Kidney (tissue), 14 donors: ENCODE measurements around the gene PIM1. TPM values are rescaled to one million over a fixed set of nuclear protein-coding genes. Genes with fewer than 3 reads are reported as not detected.

ENCODE experiments used
- DNase-seq, 5 donors: peaks; one replicate each; pipeline ENCODE4 v3.0.0-alpha.2; 2013 to 2020
- FAIRE-seq: peaks from 2 replicates; lab custom pipeline; 2012; peaks lifted over from hg19 to GRCh38; lab: Jason Lieb, UNC
- H3K27ac ChIP-seq, 2 donors: one replicate each; pipeline ENCODE4 v1.7.0; 2013; ENCODE audit warnings: low read depth in 2 of 2, low read length in 2 of 2, inconsistent platforms in 1 of 2
- H3K27me3 ChIP-seq: one replicate; pipeline ENCODE4 v1.7.1; 2013; ENCODE audit warnings: low read length, inconsistent platforms; ENCODE audit not compliant: control insufficient read depth, insufficient read depth
- H3K36me3 ChIP-seq, 3 donors: one replicate each; pipeline versions ENCODE4 v1.7.0 to v1.7.1; 2013; ENCODE audit warnings: low read length in 3 of 3, control low read depth in 1 of 3, inconsistent platforms in 1 of 3; ENCODE audit not compliant: insufficient read depth in 3 of 3, control insufficient read depth in 2 of 3
- H3K4me1 ChIP-seq, 3 donors: one replicate each; pipeline versions ENCODE4 v1.7.0 to v1.7.1; 2013; ENCODE audit warnings: low read length in 3 of 3, inconsistent platforms in 1 of 3, low read depth in 1 of 3; ENCODE audit not compliant: control insufficient read depth in 2 of 3, insufficient read depth in 2 of 3
- H3K4me3 ChIP-seq, 3 donors: one replicate each; pipeline versions ENCODE4 v1.7.0 to v1.8.1; 2013; ENCODE audit warnings: low read length in 3 of 3, control low read depth in 1 of 3, inconsistent platforms in 1 of 3
- H3K9ac ChIP-seq, 3 donors: one replicate each; pipeline versions ENCODE4 v1.7.0 to v1.7.1; 2013; ENCODE audit warnings: low read length in 3 of 3, control low read depth in 1 of 3, inconsistent platforms in 1 of 3
- H3K9me3 ChIP-seq, 3 donors: one replicate each; pipeline versions ENCODE4 v1.7.0 to v1.7.1; 2013; ENCODE audit warnings: low read length in 3 of 3, control low read depth in 1 of 3, inconsistent platforms in 1 of 3; ENCODE audit not compliant: control insufficient read depth in 2 of 3, insufficient read depth in 1 of 3
- CTCF ChIP-seq: IDR thresholded peaks from 3 replicates; pipeline ENCODE4 v1.5.1; 2012; ENCODE audit warnings: mild to moderate bottlenecking, moderate library complexity, borderline replicate concordance; ENCODE audit not compliant: insufficient read depth; ENCODE audit errors: extremely low read depth
- intact Hi-C: fragments of 100-400 bp; cut with DNase I; formaldehyde crosslinking; loops from one replicate; pipeline ENCODE4 v1.11.1; 2022
- polyA plus RNA-seq: library from polyadenylated mRNA; stranded (reverse); fragments of 350-450 nt; fragmentation: Illumina TruSeq; extraction: RNeasy Lipid Tissue Mini Kit (QIAGEN cat#74804); gene quantifications from one replicate; pipeline ENCODE4 v1.2.3, GENCODE V29; 2014; ENCODE audit warnings: low read depth, low replicate concordance; ENCODE audit not compliant: insufficient read depth
- total RNA-seq: library from RNA; stranded (reverse); fragmentation: NEBNext Ultra II Directional; extraction: Animal tissue kit (Norgen Biotek cat#: 25700); gene quantifications from one replicate; pipeline ENCODE4 v1.2.1, GENCODE V29; 2021
- donor health status: control.
- donor health status: control.
- donor health status: control.
- donor health status: control.
- donor health status: control.
- donor health status: DM: yes; HTN: yes; CAD: no.
- donor health status: Normal renal cell carcinoma (clear cell type).

PIM1 gene
- total and polyA plus RNA-seq, 2 donors from 2014 or later: 19.1 to 30.4 TPM

GRCh38 chr6:37204014-37204751 is 34.2 kb downstream of the PIM1 start:
- intact Hi-C loops: no loop called here
- Histone ChIP-seq H3K27ac (no peak overlapping the region), H3K9ac (no peak overlapping the region), H3K27me3 (no peaks in the 10 kb centered on the region), H3K4me1 (no peaks in the 10 kb centered on the region), H3K9me3 (no peaks in the 10 kb centered on the region), H3K4me3 (no peak overlapping the region), H3K36me3 (no peaks in the 10 kb centered on the region)
- no peak for TF ChIP-seq CTCF
- FAIRE-seq: no peak
- no peak for DNase-seq

GRCh38 chr6:37205175-37205996 is 35.4 kb downstream of the PIM1 start:
- no peak overlapping the region for H3K27ac ChIP-seq

GRCh38 chr6:37205997-37206340 is 36.0 kb downstream of the PIM1 start:
- intact Hi-C loops: no loop called here
- Histone ChIP-seq H3K27ac (no peak overlapping the region), H3K4me1 (no peaks in the 10 kb centered on the region)

More at GRCh38 chr6:37205175-37205996, 35.4 kb downstream of the PIM1 start:
- Histone ChIP-seq H3K9me3 (no peaks in the 10 kb centered on the region), H3K4me1 (no peaks in the 10 kb centered on the region), H3K9ac (no peak overlapping the region), H3K4me3 (no peak overlapping the region), H3K36me3 (no peaks in the 10 kb centered on the region), H3K27me3 (no peaks in the 10 kb centered on the region)
- DNase-seq (no peak), FAIRE-seq (no peak)
- TF ChIP-seq CTCF: no peak
- intact Hi-C loops: no loop called here

More at GRCh38 chr6:37205997-37206340, 36.0 kb downstream of the PIM1 start:
- FAIRE-seq (no peak), DNase-seq (no peak)
- H3K27me3 ChIP-seq: no peaks in the 10 kb centered on the region
- H3K9ac ChIP-seq: no peak overlapping the region
- H3K9me3 ChIP-seq: no peaks in the 10 kb centered on the region
- H3K36me3 ChIP-seq: no peaks in the 10 kb centered on the region
- H3K4me3 ChIP-seq: no peak overlapping the region
- TF ChIP-seq CTCF: no peak
